WI38 (cell line): ENCODE results near the gene MPP2.
"Not testable (repeated sequence)": the region's sequence is repeated elsewhere in the genome, so short reads cannot be mapped to it uniquely, and the experiment has no call there.

ENCODE experiments used
- H3K4me3 ChIP-seq: 2 replicates; pipeline ENCODE4 v1.5.1; 2011; ENCODE audit warnings: low read depth, mild to moderate bottlenecking, control low read depth, low read length
- CTCF ChIP-seq: IDR thresholded peaks from 2 replicates; pipeline ENCODE4 v1.5.1; 2012; ENCODE audit warnings: low read depth, mild to moderate bottlenecking, control low read depth, low read length

The MPP2 gene

GRCh38 chr17:43849116-43849515, 58.2 kb downstream of the MPP2 start:
- H3K4me3 ChIP-seq, result no peak overlapping the region
- TF ChIP-seq CTCF, result no peak

- no peak overlapping the region for H3K4me3 ChIP-seq
- TF ChIP-seq CTCF, result no peak
These were observed 58.7 kb downstream of the MPP2 start for GRCh38 chr17:43848601-43849000.

- TF ChIP-seq CTCF, result no peak
- H3K4me3 ChIP-seq, result no peak within 1 kb of the TSS
These were observed 60.4 kb downstream of the MPP2 start, which contains the start of gene CD300LG for GRCh38 chr17:43846963-43847371. Gene CD300LG (plus strand): TSS chr17:43847176. CDS start chr17:43847217, 41 bp downstream.

- peak; percentile 100 for TF ChIP-seq CTCF
- H3K4me3 ChIP-seq, result no peak overlapping the region
These were observed 61.1 kb downstream of the MPP2 start for GRCh38 chr17:43846221-43846712.

- no peak for TF ChIP-seq CTCF
- H3K4me3 ChIP-seq, result no peak overlapping the region
These were observed 61.6 kb downstream of the MPP2 start for GRCh38 chr17:43845766-43846165.

GRCh38 chr17:43844241-43844640, 63.1 kb downstream of the MPP2 start:
- no peak overlapping the region for H3K4me3 ChIP-seq
- no peak for TF ChIP-seq CTCF

GRCh38 chr17:43842975-43843325, 64.4 kb downstream of the MPP2 start:
- H3K4me3 ChIP-seq, result no peak overlapping the region
- no peak for TF ChIP-seq CTCF

GRCh38 chr17:43842091-43842974, 65.0 kb downstream of the MPP2 start:
- not testable (repeated sequence) for H3K4me3 ChIP-seq
